Heart left ventricle (tissue), 13 donors: ENCODE measurements around the gene CCDC82.

Experiments used
- CTCF ChIP-seq, 12 donors: fragments of 200-600 bp; sonication (generic) in 4 of 12; IDR thresholded peaks; one replicate each; pipeline versions ENCODE4 v1.5.0 to v1.8.0; 2018 to 2022; ENCODE audit warnings: antibody characterized with exemption in 12 of 12, mild to moderate bottlenecking in 5 of 12
- POLR2A ChIP-seq, 2 donors: fragments of 450-650 bp; IDR thresholded peaks; one replicate each; pipeline ENCODE4 v1.6.1; 2017; ENCODE audit warnings: antibody characterized with exemption in 2 of 2, mild to moderate bottlenecking in 2 of 2, moderate library complexity in 2 of 2
- donor health status: ischemic (EF 13 %, LVEDD 7.1; RV severe dilation, severe dysfunction).
- donor health status: DM: no; HTN: yes; CAD: no.
- donor health status: DM: no; HTN: no; CAD: no.
- donor health status: ischemic (EF 25% LVEDD 6.9; RV normal size, moderate dysfunction).
- donor health status: ischemic (EF 25% LVEDD 5.7; RV mildly dilated, moderate dysfunction).
- donor health status: ischemic (EF 35%, LVEDD 5.7; RV mildly dilated, moderate dysfunction).
- donor health status: nonischemic (EF 11% LVEDD 7.7; RV severe dilation, severe dysfunction).
- donor health status: DM: yes; HTN: yes; CAD: no.
- donor health status: PGD.
- donor health status: ischemic (EF 29% LVEDD 5.4; RV normal size, mild dysfunction).
- donor health status: nonischemic (EF 23%, LVEDD 6.1; RV moderate dilation, normal function).

- TF ChIP-seq CTCF (IDR thresholded peaks at IDR 0.05) (no peak), POLR2A (IDR thresholded peaks at IDR 0.05) (no peak)
Measured at GRCh38 chr11:96317985-96318384, 71.7 kb downstream of the CCDC82 start.
